GM12878 (cell line): Measurements from ENCODE around the gene TRRAP. TPM values are rescaled to one million over a fixed set of nuclear protein-coding genes. Genes with fewer than 3 reads are reported as not detected.

Experiments
- ATAC-seq: fragments of 200-7000 bp; cut with Tn5 transposase; 3 replicates; pipeline ENCODE4 v1.9.1; 2020; ENCODE audit warnings: mild to moderate bottlenecking, moderate library complexity
- BruUV-seq: library from RNA; stranded (reverse); fragments of 400-500 nt; replicated peaks from 2 replicates; lab custom pipeline; 2021; lab: Mats Ljungman, UMichigan
- CTCF ChIA-PET: fragments of 300-600 bp; sonication (Branson Sonifier 250); formaldehyde crosslinking; extraction: SDS; loops from one replicate; lab custom pipeline; 2021; ENCODE audit warnings: inconsistent platforms; lab: Yijun Ruan, JAX
- POLR2A ChIA-PET: fragments of 350-600 bp; formaldehyde crosslinking; extraction: SDS; loops from one replicate; lab custom pipeline; 2021; ENCODE audit warnings: inconsistent platforms; lab: Charles Lee
- RAD21 ChIA-PET: fragments of 300-600 bp; sonication (Branson Sonifier 250); formaldehyde crosslinking; loops from one replicate; lab custom pipeline; 2023; ENCODE audit warnings: antibody characterized with exemption; ENCODE audit not compliant: unreplicated experiment; lab: Charles Lee
- SMC1A ChIA-PET: fragments of 300-600 bp; sonication (Branson Sonifier 250); formaldehyde crosslinking; loops from one replicate; lab custom pipeline; 2023; ENCODE audit not compliant: unreplicated experiment, uncharacterized antibody; lab: Charles Lee
- DNase-seq: peaks from one replicate; pipeline ENCODE4 v3.0.0-alpha.2; 2011; ENCODE audit warnings: low read depth, low spot score
- FAIRE-seq: peaks from 3 replicates; lab custom pipeline; 2011; peaks lifted over from hg19 to GRCh38; lab: Jason Lieb, UNC
- H2AFZ ChIP-seq: 2 replicates; pipeline ENCODE4 v1.6.0; 2011; ENCODE audit warnings: low read depth, low read length, control low read depth; ENCODE audit not compliant: control insufficient read depth
- H3K27ac ChIP-seq: 2 replicates; pipeline ENCODE4 v1.5.1; 2011; ENCODE audit warnings: control low read depth; ENCODE audit not compliant: control insufficient read depth, insufficient read depth
- H3K27me3 ChIP-seq, 2 experiments: replicated peaks in 1 of 2; 2 replicates each; pipeline versions ENCODE4 v1.6.0 to v1.6.1; 2011; ENCODE audit warnings: low read length in 1 of 2; ENCODE audit not compliant: control insufficient read depth in 2 of 2, insufficient read depth in 2 of 2
- H3K36me3 ChIP-seq, 2 experiments: 2 replicates each; pipeline ENCODE4 v1.5.1; 2011; ENCODE audit warnings: low read length in 1 of 2; ENCODE audit not compliant: control insufficient read depth in 2 of 2, insufficient read depth in 2 of 2
- H3K4me1 ChIP-seq: 2 replicates; pipeline ENCODE4 v1.6.1; 2011; ENCODE audit warnings: mild to moderate bottlenecking, low read length, moderate library complexity, mixed read lengths; ENCODE audit not compliant: control insufficient read depth, insufficient read depth
- H3K4me2 ChIP-seq: 2 replicates; pipeline ENCODE4 v1.6.0; 2011; ENCODE audit warnings: control low read depth; ENCODE audit not compliant: control insufficient read depth, insufficient read depth
- H3K4me3 ChIP-seq: fragments of 200-600 bp; sonication (generic); 2 replicates; pipeline ENCODE4 v1.5.1; 2016
- H3K79me2 ChIP-seq: 2 replicates; pipeline ENCODE4 v1.6.0; 2011; ENCODE audit warnings: low read length; ENCODE audit not compliant: control insufficient read depth, insufficient read depth
- H3K9ac ChIP-seq: 2 replicates; pipeline ENCODE4 v1.8.0; 2011; ENCODE audit warnings: low read length, control low read depth, mixed read lengths; ENCODE audit not compliant: control insufficient read depth, insufficient read depth
- H3K9me3 ChIP-seq: replicated peaks from 3 replicates; pipeline ENCODE4 v1.5.1; 2011; ENCODE audit warnings: mild to moderate bottlenecking, low read length; ENCODE audit not compliant: control insufficient read depth, insufficient read depth
- H4K20me1 ChIP-seq: 2 replicates; pipeline ENCODE4 v1.6.0; 2011; ENCODE audit not compliant: control insufficient read depth, insufficient read depth
- BCL11A ChIP-seq: IDR thresholded peaks from 2 replicates; pipeline ENCODE4 v1.6.1; 2011; ENCODE audit warnings: low read depth, low read length
- CEBPB ChIP-seq, 2 experiments: fragments of 150-350 bp in 1 of 2; IDR thresholded peaks; 2 replicates each; pipeline ENCODE4 v1.6.1; 2012 to 2014; ENCODE audit warnings: low read depth in 2 of 2, low read length in 2 of 2, borderline replicate concordance in 1 of 2, inconsistent platforms in 1 of 2
- JUND ChIP-seq: IDR thresholded peaks from 2 replicates; pipeline ENCODE4 v1.6.1; 2012; ENCODE audit warnings: low read depth, mild to moderate bottlenecking, low read length, improper control_type of control experiment, moderate library complexity
- SIN3A ChIP-seq: IDR thresholded peaks from 2 replicates; pipeline ENCODE4 v1.6.1; 2012; ENCODE audit warnings: low read depth, low read length, improper control_type of control experiment
- SREBF2 ChIP-seq: IDR thresholded peaks from 2 replicates; pipeline ENCODE4 v1.6.1; 2012; ENCODE audit warnings: mild to moderate bottlenecking, low read length
- TCF7 ChIP-seq: IDR thresholded peaks from 2 replicates; pipeline ENCODE4 v1.6.1; 2014; ENCODE audit warnings: antibody characterized with exemption, borderline replicate concordance
- YY1 ChIP-seq: IDR thresholded peaks from 2 replicates; pipeline ENCODE4 v1.6.1; 2011; ENCODE audit warnings: low read depth, mild to moderate bottlenecking, low read length
- WGBS: methylation state at CpG from one replicate; pipeline ENCODE4 v1.1.6; 2016; ENCODE audit warnings: low lambda C conversion rate; ENCODE audit not compliant: insufficient replicate concordance, insufficient coverage; ENCODE audit errors: missing lambda C conversion rate; 5-methylcytosine and 5-hydroxymethylcytosine counted together
- in situ Hi-C: fragments of 300-500 bp; cut with MboI; formaldehyde crosslinking; loops from 9 replicates; pipeline ENCODE4 v1.14.3; 2018; ENCODE audit warnings: mixed read lengths
- intact Hi-C: fragments of 100-400 bp; cut with micrococcal nuclease; formaldehyde crosslinking; loops from one replicate; pipeline ENCODE4 v1.14.2; 2022; ENCODE audit not compliant: unreplicated experiment
- polyA plus RNA-seq, 11 experiments: library from polyadenylated mRNA; depleted of rRNA in 4 of 11; unstranded in 6 of 11; stranded (reverse) in 5 of 11; fragments of >200 nt; fragmentation: Nextera tagmentation in 4 of 11; fragmentation: Illumina TruSeq in 1 of 11; extraction: Ambion mirVana in 4 of 11; extraction: Trizol in 1 of 11; gene quantifications; 1 replicate in 1 of 11; 2 replicates in 10 of 11; pipeline versions ENCODE4 v1.2.1 to v1.2.3, GENCODE V29; 2011 to 2016; ENCODE audit warnings: inconsistent platforms in 2 of 11, missing spikeins in 2 of 11, low read depth in 1 of 11
- total RNA-seq, 4 experiments: library from RNA; depleted of rRNA in 3 of 4; stranded (reverse); fragments of >200 nt in 3 of 4; fragmentation: Illumina TruSeq in 1 of 4; extraction: Trizol in 1 of 4; gene quantifications; 2 replicates each; pipeline versions ENCODE4 v1.2.1 to v1.2.3, GENCODE V29; 2013 to 2021
- TF ChIP-seq, protein P1 (sequence below): fragments of 450-650 bp; IDR thresholded peaks from 2 replicates; pipeline ENCODE4 v1.6.1; 2016; ENCODE audit warnings: mild to moderate bottlenecking
- TF ChIP-seq, protein P2 (sequence below): fragments of 450-650 bp; formaldehyde crosslinking; IDR thresholded peaks from 2 replicates; pipeline ENCODE4 v1.4.0; 2020; ENCODE audit warnings: mild to moderate bottlenecking, moderate library complexity
- TF ChIP-seq, protein P3 (sequence below): IDR thresholded peaks from 2 replicates; pipeline ENCODE4 v1.6.1; 2012; ENCODE audit warnings: low read depth, low read length, improper control_type of control experiment
- TF ChIP-seq, protein P4 (sequence below): fragments of 450-650 bp; IDR thresholded peaks from 2 replicates; pipeline ENCODE4 v1.6.1; 2014; ENCODE audit warnings: mild to moderate bottlenecking
- TF ChIP-seq, protein P5 (sequence below): IDR thresholded peaks from 2 replicates; pipeline ENCODE4 v1.6.1; 2012; ENCODE audit warnings: low read depth, low read length, improper control_type of control experiment

TRRAP gene
- total and polyA plus RNA-seq, 10 of the 15 experiments (the other 5 are each of a cell fraction or from before 2014, with no cell fraction given): 1.1 to 39.3 (median 8.5) TPM

DNA sequence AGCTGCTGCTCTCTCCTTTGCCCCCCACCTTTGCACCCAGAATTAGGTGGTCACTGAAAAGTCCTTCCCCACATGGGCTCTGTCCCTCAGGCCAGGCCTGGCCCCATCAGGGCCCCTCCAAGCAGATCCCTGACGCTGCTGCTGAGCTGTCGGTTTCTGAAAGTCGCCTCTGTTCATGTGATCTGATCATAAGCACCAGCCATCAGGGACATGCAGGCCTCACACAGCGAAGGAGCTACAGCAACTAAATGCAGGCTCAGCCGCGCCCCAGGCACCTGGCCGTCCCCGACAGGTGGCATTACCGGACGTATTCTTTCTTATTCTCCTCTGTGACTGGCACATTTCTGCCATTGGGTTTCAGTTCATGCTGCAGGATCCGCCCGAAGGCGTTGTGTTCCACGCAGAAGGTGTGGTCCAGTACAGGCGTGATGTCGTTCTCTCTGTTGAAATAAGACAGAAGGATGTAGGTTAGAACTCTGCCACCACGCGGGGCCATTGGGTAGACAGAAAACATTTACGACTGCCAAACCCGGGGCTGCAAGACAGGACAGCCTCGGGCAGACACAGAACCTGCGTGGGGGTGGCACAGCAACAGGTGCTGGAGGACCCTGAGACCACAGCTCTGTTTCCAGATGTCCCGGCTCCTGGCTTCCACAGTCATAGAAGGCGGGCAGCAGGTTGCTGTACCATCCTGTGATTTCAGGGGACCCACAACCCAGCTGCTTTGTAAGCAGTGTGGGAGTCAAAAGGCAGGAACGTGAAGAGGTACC is 159.9 kb downstream of the TRRAP start (continued):
- TF ChIP-seq BCL11A (no peak), CEBPB (IDR thresholded peaks at IDR 0.05; ENCODE audit: borderline replicate concordance in 1 of 2, low read depth in 2 of 2, low read length in 2 of 2) (no peak), SREBF2 (no peak), TCF7 (no peak)
- TF ChIP-seq, all 136 proteins: peak for 0

DNA sequence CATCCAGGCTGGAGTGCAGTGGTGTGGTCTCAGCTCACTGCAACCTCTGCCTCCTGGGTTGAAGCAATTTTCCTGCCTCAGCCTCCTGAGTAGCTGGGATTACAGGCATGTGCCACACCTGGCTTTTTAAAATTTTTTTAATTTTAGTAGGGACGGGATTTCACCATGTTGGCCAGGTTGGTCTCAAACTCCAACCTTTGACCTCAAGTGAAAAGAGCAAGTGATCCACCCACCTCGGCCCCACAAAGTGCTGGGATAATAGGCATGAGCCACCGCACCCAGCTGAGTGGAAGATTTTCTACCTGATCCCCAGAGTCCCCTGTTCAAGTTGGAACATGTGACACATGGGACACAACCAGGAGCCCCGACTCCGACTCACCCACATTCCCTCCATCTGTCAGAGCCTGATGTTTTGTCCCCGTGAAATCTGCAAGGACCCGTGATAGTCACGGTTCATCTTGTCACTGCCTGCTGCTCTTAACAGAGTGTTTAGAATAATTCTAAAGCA is 161.1 kb downstream of the TRRAP start:
- RAD21 ChIA-PET: interaction anchor here (0.6 to 1.0 kb wide), 3 partner anchors 203 to 915 kb away, joined by 3 to 6 read pairs (median 5); no protein-coding TSS in a partner anchor
- SMC1A ChIA-PET: interaction anchor here (1.5 kb wide), 1 partner anchor 272 kb away, joined by 11 read pairs; no protein-coding TSS in a partner anchor
- POLR2A ChIA-PET: no interaction called here
- TF ChIP-seq YY1: no peak
- TF ChIP-seq SIN3A: no peak
- TF ChIP-seq, protein P1, sequence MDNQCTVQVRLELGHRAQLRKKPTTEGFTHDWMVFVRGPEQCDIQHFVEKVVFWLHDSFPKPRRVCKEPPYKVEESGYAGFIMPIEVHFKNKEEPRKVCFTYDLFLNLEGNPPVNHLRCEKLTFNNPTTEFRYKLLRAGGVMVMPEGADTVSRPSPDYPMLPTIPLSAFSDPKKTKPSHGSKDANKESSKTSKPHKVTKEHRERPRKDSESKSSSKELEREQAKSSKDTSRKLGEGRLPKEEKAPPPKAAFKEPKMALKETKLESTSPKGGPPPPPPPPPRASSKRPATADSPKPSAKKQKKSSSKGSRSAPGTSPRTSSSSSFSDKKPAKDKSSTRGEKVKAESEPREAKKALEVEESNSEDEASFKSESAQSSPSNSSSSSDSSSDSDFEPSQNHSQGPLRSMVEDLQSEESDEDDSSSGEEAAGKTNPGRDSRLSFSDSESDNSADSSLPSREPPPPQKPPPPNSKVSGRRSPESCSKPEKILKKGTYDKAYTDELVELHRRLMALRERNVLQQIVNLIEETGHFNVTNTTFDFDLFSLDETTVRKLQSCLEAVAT: no peak
- TF ChIP-seq, protein P2, sequence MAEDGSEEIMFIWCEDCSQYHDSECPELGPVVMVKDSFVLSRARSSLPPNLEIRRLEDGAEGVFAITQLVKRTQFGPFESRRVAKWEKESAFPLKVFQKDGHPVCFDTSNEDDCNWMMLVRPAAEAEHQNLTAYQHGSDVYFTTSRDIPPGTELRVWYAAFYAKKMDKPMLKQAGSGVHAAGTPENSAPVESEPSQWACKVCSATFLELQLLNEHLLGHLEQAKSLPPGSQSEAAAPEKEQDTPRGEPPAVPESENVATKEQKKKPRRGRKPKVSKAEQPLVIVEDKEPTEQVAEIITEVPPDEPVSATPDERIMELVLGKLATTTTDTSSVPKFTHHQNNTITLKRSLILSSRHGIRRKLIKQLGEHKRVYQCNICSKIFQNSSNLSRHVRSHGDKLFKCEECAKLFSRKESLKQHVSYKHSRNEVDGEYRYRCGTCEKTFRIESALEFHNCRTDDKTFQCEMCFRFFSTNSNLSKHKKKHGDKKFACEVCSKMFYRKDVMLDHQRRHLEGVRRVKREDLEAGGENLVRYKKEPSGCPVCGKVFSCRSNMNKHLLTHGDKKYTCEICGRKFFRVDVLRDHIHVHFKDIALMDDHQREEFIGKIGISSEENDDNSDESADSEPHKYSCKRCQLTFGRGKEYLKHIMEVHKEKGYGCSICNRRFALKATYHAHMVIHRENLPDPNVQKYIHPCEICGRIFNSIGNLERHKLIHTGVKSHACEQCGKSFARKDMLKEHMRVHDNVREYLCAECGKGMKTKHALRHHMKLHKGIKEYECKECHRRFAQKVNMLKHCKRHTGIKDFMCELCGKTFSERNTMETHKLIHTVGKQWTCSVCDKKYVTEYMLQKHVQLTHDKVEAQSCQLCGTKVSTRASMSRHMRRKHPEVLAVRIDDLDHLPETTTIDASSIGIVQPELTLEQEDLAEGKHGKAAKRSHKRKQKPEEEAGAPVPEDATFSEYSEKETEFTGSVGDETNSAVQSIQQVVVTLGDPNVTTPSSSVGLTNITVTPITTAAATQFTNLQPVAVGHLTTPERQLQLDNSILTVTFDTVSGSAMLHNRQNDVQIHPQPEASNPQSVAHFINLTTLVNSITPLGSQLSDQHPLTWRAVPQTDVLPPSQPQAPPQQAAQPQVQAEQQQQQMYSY (CRISPR knock-in tag): no peak
- TF ChIP-seq, protein P3, sequence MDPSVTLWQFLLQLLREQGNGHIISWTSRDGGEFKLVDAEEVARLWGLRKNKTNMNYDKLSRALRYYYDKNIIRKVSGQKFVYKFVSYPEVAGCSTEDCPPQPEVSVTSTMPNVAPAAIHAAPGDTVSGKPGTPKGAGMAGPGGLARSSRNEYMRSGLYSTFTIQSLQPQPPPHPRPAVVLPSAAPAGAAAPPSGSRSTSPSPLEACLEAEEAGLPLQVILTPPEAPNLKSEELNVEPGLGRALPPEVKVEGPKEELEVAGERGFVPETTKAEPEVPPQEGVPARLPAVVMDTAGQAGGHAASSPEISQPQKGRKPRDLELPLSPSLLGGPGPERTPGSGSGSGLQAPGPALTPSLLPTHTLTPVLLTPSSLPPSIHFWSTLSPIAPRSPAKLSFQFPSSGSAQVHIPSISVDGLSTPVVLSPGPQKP: no peak
- TF ChIP-seq, protein P4, sequence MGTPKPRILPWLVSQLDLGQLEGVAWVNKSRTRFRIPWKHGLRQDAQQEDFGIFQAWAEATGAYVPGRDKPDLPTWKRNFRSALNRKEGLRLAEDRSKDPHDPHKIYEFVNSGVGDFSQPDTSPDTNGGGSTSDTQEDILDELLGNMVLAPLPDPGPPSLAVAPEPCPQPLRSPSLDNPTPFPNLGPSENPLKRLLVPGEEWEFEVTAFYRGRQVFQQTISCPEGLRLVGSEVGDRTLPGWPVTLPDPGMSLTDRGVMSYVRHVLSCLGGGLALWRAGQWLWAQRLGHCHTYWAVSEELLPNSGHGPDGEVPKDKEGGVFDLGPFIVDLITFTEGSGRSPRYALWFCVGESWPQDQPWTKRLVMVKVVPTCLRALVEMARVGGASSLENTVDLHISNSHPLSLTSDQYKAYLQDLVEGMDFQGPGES: no peak
- TF ChIP-seq, protein P5, sequence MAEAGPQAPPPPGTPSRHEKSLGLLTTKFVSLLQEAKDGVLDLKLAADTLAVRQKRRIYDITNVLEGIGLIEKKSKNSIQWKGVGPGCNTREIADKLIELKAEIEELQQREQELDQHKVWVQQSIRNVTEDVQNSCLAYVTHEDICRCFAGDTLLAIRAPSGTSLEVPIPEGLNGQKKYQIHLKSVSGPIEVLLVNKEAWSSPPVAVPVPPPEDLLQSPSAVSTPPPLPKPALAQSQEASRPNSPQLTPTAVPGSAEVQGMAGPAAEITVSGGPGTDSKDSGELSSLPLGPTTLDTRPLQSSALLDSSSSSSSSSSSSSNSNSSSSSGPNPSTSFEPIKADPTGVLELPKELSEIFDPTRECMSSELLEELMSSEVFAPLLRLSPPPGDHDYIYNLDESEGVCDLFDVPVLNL: no peak
- TF ChIP-seq JUND: no peak

More for the DNA sequence above, 161.1 kb downstream of the TRRAP start:
- Histone ChIP-seq H3K79me2 (no peaks in the 10 kb centered on the region), H3K9me3 (no peaks in the 10 kb centered on the region), H3K4me1 (no peaks in the 10 kb centered on the region; the same call in 1 of the 2 replicates), H3K9ac (no peak overlapping the region), H3K27me3 (no peaks in the 10 kb centered on the region), H3K4me3 (no peak overlapping the region), H3K27ac (no peak overlapping the region), H4K20me1 (no peaks in the 10 kb centered on the region), H3K36me3 (peaks cover 25 to 36% of the 10 kb centered on the region in 2 experiments), H3K4me2 (no peak overlapping the region), H2AFZ (no peak overlapping the region)
- FAIRE-seq (no peak), DNase-seq (no peak), ATAC-seq (no peak)
- intact Hi-C loops: no loop called here
- CTCF ChIA-PET: interaction anchor here (1.1 to 3.4 kb wide), 6 partner anchors 10 to 274 kb away, joined by 3 to 27 read pairs (median 4); no protein-coding TSS in a partner anchor
- 93% methylated on average over 8 of the region's 8 CpGs for WGBS
- in situ Hi-C loops: no loop called here
- no TSS peak for BruUV-seq
